ENCODE data around the gene MAP2K6.

DNA sequence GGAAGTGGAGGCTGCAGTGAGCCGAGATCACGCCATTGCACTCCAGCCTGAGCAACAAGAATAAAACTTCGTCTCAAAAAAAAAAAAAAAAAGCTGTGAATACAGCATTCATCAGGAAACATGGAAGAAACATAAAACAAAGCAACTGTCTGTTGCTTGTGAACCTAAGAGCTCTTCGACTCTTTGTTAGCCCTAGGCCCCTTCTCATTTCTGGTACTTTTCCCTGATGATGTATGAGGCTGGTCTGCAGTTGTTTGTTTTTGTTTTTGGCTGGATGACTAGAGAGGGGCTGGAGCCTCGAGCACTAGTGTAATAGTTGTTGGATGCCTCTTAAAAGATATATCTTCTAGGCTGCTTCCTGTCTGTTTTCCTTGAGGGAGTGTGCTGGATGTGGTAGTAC is 113.5 kb downstream of the MAP2K6 start:
- TF ChIP-seq POLR2AphosphoS5 (IDR thresholded peaks at IDR 0.05) (no peak), CTCF (IDR thresholded peaks at IDR 0.05) (no peak), EP300 (IDR thresholded peaks at IDR 0.05) (no peak), POLR2A (IDR thresholded peaks at IDR 0.05) (no peak)
